H1 (cell line): ENCODE results near the gene CLTCL1. TPM values are rescaled to one million over a fixed set of nuclear protein-coding genes. Genes with fewer than 3 reads are reported as not detected.

Experiments
- CTCF ChIA-PET: fragments of 300-600 bp; sonication (Branson Sonifier 250); formaldehyde crosslinking; loops from one replicate; lab custom pipeline; 2021; ENCODE audit not compliant: partially characterized antibody; lab: Charles Lee
- POLR2A ChIA-PET: fragments of 300-600 bp; sonication (Branson Sonifier 250); formaldehyde crosslinking; loops from one replicate; lab custom pipeline; 2021; ENCODE audit warnings: inconsistent platforms; ENCODE audit not compliant: partially characterized antibody; lab: Charles Lee
- DNase-seq, 2 experiments: peaks; one replicate each; pipeline versions ENCODE4 v3.0.0 to v3.0.0-alpha.2; 2010 to 2022; ENCODE audit warnings: low spot score in 2 of 2, low read depth in 1 of 2, mixed read lengths in 1 of 2
- FAIRE-seq: peaks from 2 replicates; lab custom pipeline; 2011; peaks lifted over from hg19 to GRCh38; lab: Jason Lieb, UNC
- H2AFZ ChIP-seq: 2 replicates; pipeline ENCODE4 v1.8.1; 2012; ENCODE audit warnings: low read length, inconsistent platforms
- H2AK5ac ChIP-seq: 2 replicates; pipeline ENCODE4 v1.6.1; 2013; ENCODE audit warnings: low read depth, low read length
- H2BK120ac ChIP-seq: replicated peaks from 2 replicates; pipeline ENCODE3; 2013; ENCODE audit warnings: low read depth, low read length, inconsistent platforms
- H2BK12ac ChIP-seq: 2 replicates; pipeline ENCODE4 v1.6.1; 2013; ENCODE audit warnings: low read depth, low read length
- H2BK15ac ChIP-seq: 2 replicates; pipeline ENCODE4 v1.6.1; 2013; ENCODE audit warnings: low read length
- H2BK20ac ChIP-seq: 2 replicates; pipeline ENCODE4 v1.6.1; 2013; ENCODE audit warnings: low read length
- H2BK5ac ChIP-seq: 2 replicates; pipeline ENCODE4 v1.6.1; 2013; ENCODE audit warnings: low read depth, low read length
- H3K14ac ChIP-seq: 2 replicates; pipeline ENCODE4 v1.6.1; 2013; ENCODE audit warnings: inconsistent platforms; ENCODE audit not compliant: insufficient read length
- H3K18ac ChIP-seq: 2 replicates; pipeline ENCODE4 v1.6.1; 2013; ENCODE audit warnings: low read length; ENCODE audit errors: extremely low read depth
- H3K23ac ChIP-seq: 2 replicates; pipeline ENCODE4 v1.6.1; 2013; ENCODE audit warnings: inconsistent platforms; ENCODE audit not compliant: insufficient read length
- H3K23me2 ChIP-seq: 2 replicates; pipeline ENCODE4 v1.6.1; 2013; ENCODE audit warnings: low read depth, low read length
- H3K27ac ChIP-seq: 2 replicates; pipeline ENCODE4 v1.6.1; 2011; ENCODE audit warnings: low read depth, low read length, inconsistent platforms
- H3K27me3 ChIP-seq, 4 experiments: replicated peaks in 1 of 4; 1 replicate in 1 of 4; 2 replicates in 3 of 4; pipeline versions ENCODE4 v1.6.1 to v1.8.1; 2011 to 2013; ENCODE audit warnings: low read length in 3 of 4, mild to moderate bottlenecking in 3 of 4, inconsistent platforms in 2 of 4, mixed read lengths in 2 of 4, moderate library complexity in 1 of 4; ENCODE audit not compliant: control insufficient read depth in 3 of 4, insufficient read depth in 3 of 4; ENCODE audit errors: extremely low read depth in 1 of 4
- H3K36me3 ChIP-seq, 4 experiments: 2 replicates each; pipeline versions ENCODE4 v1.6.1 to v1.8.1; 2011 to 2013; ENCODE audit warnings: mild to moderate bottlenecking in 4 of 4, low read length in 3 of 4, moderate library complexity in 2 of 4, control low read depth in 1 of 4, inconsistent platforms in 1 of 4; ENCODE audit not compliant: insufficient read depth in 4 of 4, control insufficient read depth in 2 of 4
- H3K4ac ChIP-seq: replicated peaks from 2 replicates; pipeline ENCODE3; 2013; ENCODE audit warnings: low read length, low read depth, mixed read lengths, inconsistent platforms; ENCODE audit not compliant: insufficient read length
- H3K4me1 ChIP-seq, 4 experiments: replicated peaks in 1 of 4; 1 replicate in 1 of 4; 2 replicates in 3 of 4; pipeline versions ENCODE4 v1.6.1 to v1.8.1; 2011 to 2013; ENCODE audit warnings: low read length in 3 of 4, inconsistent platforms in 2 of 4, mixed read lengths in 1 of 4; ENCODE audit not compliant: insufficient read depth in 4 of 4, control insufficient read depth in 3 of 4
- H3K4me2 ChIP-seq, 2 experiments: 2 replicates each; pipeline versions ENCODE4 v1.6.1 to v1.8.1; 2011 to 2013; ENCODE audit warnings: low read depth in 2 of 2, low read length in 2 of 2, control low read depth in 1 of 2, inconsistent platforms in 1 of 2, mild to moderate bottlenecking in 1 of 2; ENCODE audit not compliant: insufficient read depth in 1 of 2
- H3K4me3 ChIP-seq, 4 experiments: fragments of 200-600, 300-600 bp in 1 of 4; sonication (generic), shearing (Covaris generic), sonication (Bioruptor Twin) in 1 of 4; 2 replicates each; pipeline versions ENCODE4 v1.5.1 to v1.8.1; 2011 to 2016; ENCODE audit warnings: low read length in 4 of 4, low read depth in 3 of 4, control low read depth in 2 of 4, inconsistent platforms in 2 of 4, mild to moderate bottlenecking in 2 of 4, mixed read lengths in 1 of 4, moderate library complexity in 1 of 4; ENCODE audit not compliant: insufficient read depth in 2 of 4; ENCODE audit errors: extremely low read depth in 1 of 4
- H3K56ac ChIP-seq: replicated peaks from 2 replicates; pipeline ENCODE3; 2013; ENCODE audit warnings: low read depth, mild to moderate bottlenecking, mixed read lengths, low read length, inconsistent platforms; ENCODE audit not compliant: insufficient read length
- H3K79me1 ChIP-seq: 2 replicates; pipeline ENCODE4 v1.6.1; 2013; ENCODE audit warnings: low read depth, low read length, control low read depth
- H3K79me2 ChIP-seq, 2 experiments: 2 replicates each; pipeline versions ENCODE4 v1.6.1 to v1.8.1; 2012 to 2013; ENCODE audit warnings: low read length in 2 of 2, mild to moderate bottlenecking in 2 of 2, inconsistent platforms in 1 of 2; ENCODE audit not compliant: insufficient read depth in 2 of 2, control insufficient read depth in 1 of 2
- H3K9ac ChIP-seq, 4 experiments: replicated peaks in 1 of 4; 1 replicate in 1 of 4; 2 replicates in 3 of 4; pipeline versions ENCODE4 v1.6.1 to v1.8.1; 2011 to 2013; ENCODE audit warnings: low read depth in 3 of 4, low read length in 3 of 4, control low read depth in 2 of 4, mild to moderate bottlenecking in 2 of 4, moderate library complexity in 2 of 4, inconsistent platforms in 1 of 4; ENCODE audit errors: extremely low read depth in 1 of 4
- H3K9me3 ChIP-seq, 2 experiments: 2 replicates each; pipeline versions ENCODE4 v1.6.1 to v1.8.1; 2012 to 2013; ENCODE audit warnings: mild to moderate bottlenecking in 2 of 2, moderate library complexity in 2 of 2, control low read depth in 1 of 2, inconsistent platforms in 1 of 2, low read depth in 1 of 2, low read length in 1 of 2, mixed read lengths in 1 of 2; ENCODE audit not compliant: insufficient read depth in 2 of 2
- H4K20me1 ChIP-seq, 2 experiments: replicated peaks in 1 of 2; 2 replicates each; pipeline versions ENCODE3 to v1.8.1; 2011 to 2013; ENCODE audit warnings: inconsistent platforms in 2 of 2, low read length in 2 of 2, mild to moderate bottlenecking in 1 of 2; ENCODE audit not compliant: insufficient read depth in 2 of 2, control insufficient read depth in 1 of 2
- H4K5ac ChIP-seq: 2 replicates; pipeline ENCODE4 v1.6.1; 2013; ENCODE audit warnings: low read length, low read depth, mixed read lengths, inconsistent platforms; ENCODE audit not compliant: insufficient read length
- H4K8ac ChIP-seq: 2 replicates; pipeline ENCODE4 v1.8.0; 2013; ENCODE audit warnings: mild to moderate bottlenecking, moderate library complexity, low read length, inconsistent platforms; ENCODE audit not compliant: insufficient read depth; ENCODE audit errors: extremely low read depth
- H4K91ac ChIP-seq: replicated peaks from 2 replicates; pipeline ENCODE3; 2013; ENCODE audit warnings: low read length, mixed read lengths, inconsistent platforms; ENCODE audit not compliant: insufficient read length
- ASH2L ChIP-seq: fragments of 200-600, 300-600 bp; sonication (generic); IDR thresholded peaks from one replicate; pipeline ENCODE4 v1.7.1; 2017; ENCODE audit warnings: low read length
- CEBPB ChIP-seq: IDR thresholded peaks from 2 replicates; pipeline ENCODE4 v1.6.1; 2012; ENCODE audit warnings: low read depth, low read length
- EGR1 ChIP-seq: IDR thresholded peaks from 2 replicates; pipeline ENCODE4 v1.6.1; 2011; ENCODE audit warnings: low read depth, low read length, borderline replicate concordance
- GABPA ChIP-seq: IDR thresholded peaks from 2 replicates; pipeline ENCODE4 v1.6.1; 2011; ENCODE audit warnings: mild to moderate bottlenecking, low read length, moderate library complexity, borderline replicate concordance; ENCODE audit not compliant: insufficient read depth
- JUN ChIP-seq: IDR thresholded peaks from 2 replicates; pipeline ENCODE4 v1.6.1; 2011; ENCODE audit warnings: low read depth, mild to moderate bottlenecking, improper control_type of control experiment, low read length
- JUND ChIP-seq: IDR thresholded peaks from 2 replicates; pipeline ENCODE4 v1.6.1; 2011; ENCODE audit warnings: mild to moderate bottlenecking, improper control_type of control experiment, low read length
- PHF8 ChIP-seq: fragments of 200-600 bp; sonication (generic); conservative IDR thresholded peaks from 2 replicates; pipeline ENCODE4 v1.7.1; 2012; ENCODE audit warnings: low read depth, mild to moderate bottlenecking, inconsistent platforms, low read length, moderate library complexity
- POU5F1 ChIP-seq: IDR thresholded peaks from 2 replicates; pipeline ENCODE4 v1.6.1; 2011; ENCODE audit warnings: low read depth, mild to moderate bottlenecking, low read length, moderate library complexity
- RBBP5 ChIP-seq: IDR thresholded peaks from 2 replicates; pipeline ENCODE4 v1.7.1; 2012; ENCODE audit warnings: low read depth, mild to moderate bottlenecking, inconsistent platforms, low read length, moderate library complexity, borderline replicate concordance
- RXRA ChIP-seq: IDR thresholded peaks from 2 replicates; pipeline ENCODE4 v1.6.1; 2011; ENCODE audit warnings: low read depth, mild to moderate bottlenecking, low read length, moderate library complexity; ENCODE audit not compliant: insufficient read depth
- SIRT6 ChIP-seq: IDR thresholded peaks from one replicate; pipeline ENCODE4 v1.7.1; 2012; ENCODE audit warnings: low read length, inconsistent platforms
- SP1 ChIP-seq: IDR thresholded peaks from 2 replicates; pipeline ENCODE4 v1.6.1; 2011; ENCODE audit warnings: low read depth, low read length
- SUZ12 ChIP-seq: fragments of 200-600 bp; sonication (generic); IDR thresholded peaks from 2 replicates; pipeline ENCODE4 v1.6.1; 2012; ENCODE audit warnings: mild to moderate bottlenecking, inconsistent platforms, low read length, moderate library complexity, mixed read lengths
- TAF7 ChIP-seq: optimal IDR thresholded peaks from 2 replicates; pipeline ENCODE3; 2011; ENCODE audit warnings: low read depth, mild to moderate bottlenecking, inconsistent platforms, low read length, moderate library complexity, borderline replicate concordance
- TBP ChIP-seq: IDR thresholded peaks from 2 replicates; pipeline ENCODE4 v1.6.1; 2011; ENCODE audit warnings: low read depth, low read length, improper control_type of control experiment
- TEAD4 ChIP-seq: IDR thresholded peaks from 2 replicates; pipeline ENCODE4 v1.6.1; 2012; ENCODE audit warnings: low read depth, low read length, inconsistent platforms, mixed read lengths
- WGBS, 2 experiments: shearing (Covaris generic) in 1 of 2; methylation state at CpG; one replicate each; pipeline versions ENCODE4 v1.1.6 to v1.1.7; 2013 to 2015; ENCODE audit warnings: low lambda C conversion rate in 2 of 2, mixed read lengths in 2 of 2, inconsistent platforms in 1 of 2, low coverage in 1 of 2, missing lambda C conversion rate in 1 of 2; ENCODE audit not compliant: insufficient replicate concordance in 2 of 2, insufficient coverage in 1 of 2, insufficient read length in 1 of 2; ENCODE audit errors: extremely low coverage in 1 of 2, missing lambda C conversion rate in 1 of 2; 5-methylcytosine and 5-hydroxymethylcytosine counted together
- polyA plus RNA-seq, 7 experiments: library from polyadenylated mRNA; depleted of rRNA in 3 of 7; stranded (reverse) in 5 of 7; unstranded in 2 of 7; fragments of >200 nt in 5 of 7; fragments of 200-250 nt in 2 of 7; gene quantifications; 1 replicate in 5 of 7; 2 replicates in 1 of 7; 4 replicates in 1 of 7; pipeline versions ENCODE4 v1.2.1 to v1.2.3, GENCODE V29; 2011 to 2013; ENCODE audit warnings: missing spikeins in 2 of 7, mixed read lengths in 2 of 7
- total RNA-seq: library from RNA; stranded (reverse); fragmentation: NEBNext Ultra II Directional; extraction: Animal tissue kit (Norgen Biotek cat#: 25700); gene quantifications from 2 replicates; pipeline ENCODE4 v1.2.1, GENCODE V29; 2021

The CLTCL1 gene
- total and polyA plus RNA-seq, 2 of the 8 experiments (the other 6 are each of a cell fraction or from before 2014, with no cell fraction given), result 12.4 to 17.0 TPM

DNA sequence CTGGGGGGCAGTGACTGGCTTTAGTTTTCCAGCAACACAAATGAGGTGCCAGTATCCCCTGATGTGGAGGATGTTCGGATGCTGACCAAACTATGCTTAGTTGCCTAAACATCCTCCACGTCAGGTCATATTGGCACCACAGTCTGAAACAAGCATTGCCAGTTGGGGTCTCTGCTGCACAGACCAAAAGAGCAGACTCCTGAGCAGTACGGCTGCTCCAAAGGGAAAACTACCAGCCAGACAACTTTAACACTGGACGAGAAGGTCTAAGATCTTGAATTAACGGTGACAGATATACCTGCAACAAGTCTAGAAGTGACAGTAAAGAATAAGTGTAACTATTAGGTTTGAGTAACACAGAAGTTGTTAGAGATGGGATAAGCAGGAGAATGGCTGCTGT is 40.5 kb upstream of the CLTCL1 start:
- Histone ChIP-seq H4K20me1 (peaks cover 2 to 3% of the 10 kb centered on the region in 2 experiments), H4K91ac (no peak overlapping the region), H3K79me1 (no peaks in the 10 kb centered on the region), H2BK120ac (no peak overlapping the region), H4K8ac (no peak overlapping the region), H3K27ac (no peak overlapping the region), H2BK15ac (no peak overlapping the region), H3K79me2 (no peaks in the 10 kb centered on the region), H2AK5ac (no peak overlapping the region), H3K36me3 (peaks cover 4 to 30% (median 21%) of the 10 kb centered on the region in 4 experiments; a peak in 6 of 8 replicates), H4K5ac (no peak overlapping the region), H3K27me3 (no peaks in the 10 kb centered on the region), H3K9me3 (no peaks in the 10 kb centered on the region; a peak in 1 of 4 replicates), H3K4me1 (no peaks in the 10 kb centered on the region), H2BK12ac (no peak overlapping the region), H3K4me3 (no peak overlapping the region), H3K14ac (no peak overlapping the region), H2BK20ac (no peak overlapping the region), H2BK5ac (no peak overlapping the region), H3K4me2 (no peak overlapping the region), H3K18ac (no peak overlapping the region), H3K23me2 (no peaks in the 10 kb centered on the region), H3K9ac (no peak overlapping the region), H3K56ac (no peak overlapping the region), H3K4ac (no peak overlapping the region), H3K23ac (no peak overlapping the region), H2AFZ (no peak overlapping the region)
- TF ChIP-seq SUZ12 (no peak), TEAD4 (no peak), POU5F1 (no peak), RBBP5 (no peak), JUND (no peak), GABPA (no peak), PHF8 (no peak), JUN (no peak), SIRT6 (no peak), SP1 (no peak), RXRA (no peak), TAF7 (no peak), TBP (no peak), CEBPB (no peak), EGR1 (no peak), ASH2L (no peak)
- ChIA-PET POLR2A (no interaction called here), CTCF (no interaction called here)
- FAIRE-seq, result no peak
- no peak for DNase-seq
- WGBS, 2 experiments, result 93% methylated on average over 5 of the region's 5 CpGs; no CpG with 5 or more reads in 1 of the 2 experiments
